ENCODE data around the gene NINL. TPM values are rescaled to one million over a fixed set of nuclear protein-coding genes. Genes with fewer than 3 reads are reported as not detected.
"Not testable (repeated sequence)": the region's sequence is repeated elsewhere in the genome, so short reads cannot be mapped to it uniquely, and the experiment has no call there.

Gene NINL
- total RNA-seq, 1 experiment from 2014 or later: 20.8 TPM

- in situ Hi-C loops (cut with HindIII; ENCODE audit: low sequenced_read_pairs): no loop called here
- DNase-seq (ENCODE audit: low spot score): no peak
Observed at GRCh38 chr20:25601659-25602058, 16.3 kb upstream of the NINL start.

- DNase-seq (ENCODE audit: low spot score): no peak
- in situ Hi-C loops (cut with HindIII; ENCODE audit: low sequenced_read_pairs): no loop called here
Observed at GRCh38 chr20:25600632-25601031, 15.3 kb upstream of the NINL start.

GRCh38 chr20:25592135-25592852 lies 7.0 kb upstream of the NINL start:
- DNase-seq (ENCODE audit: low spot score): no peak
- in situ Hi-C loops (cut with HindIII; ENCODE audit: low sequenced_read_pairs): no loop called here

- DNase-seq (ENCODE audit: low spot score); in situ Hi-C loops (cut with HindIII; ENCODE audit: low sequenced_read_pairs): not testable (repeated sequence)
Observed at GRCh38 chr20:25590778-25591177, 5.4 kb upstream of the NINL start.

- in situ Hi-C loops (cut with HindIII; ENCODE audit: low sequenced_read_pairs): no loop called here
- no peak for DNase-seq (ENCODE audit: low spot score)
Observed at GRCh38 chr20:25588491-25588890, 3.2 kb upstream of the NINL start.

- in situ Hi-C loops (cut with HindIII; ENCODE audit: low sequenced_read_pairs): no loop called here
- DNase-seq (ENCODE audit: low spot score): no peak
Observed at GRCh38 chr20:25587536-25587935, 2.2 kb upstream of the NINL start.

- in situ Hi-C loops (cut with HindIII; ENCODE audit: low sequenced_read_pairs): no loop called here
- DNase-seq (ENCODE audit: low spot score): no peak
Observed at GRCh38 chr20:25586877-25587276, 1.5 kb upstream of the NINL start.

GRCh38 chr20:25583607-25584006 lies 1.7 kb downstream of the NINL start:
- DNase-seq (ENCODE audit: low spot score); in situ Hi-C loops (cut with HindIII; ENCODE audit: low sequenced_read_pairs): not testable (repeated sequence)

- no peak for DNase-seq (ENCODE audit: low spot score)
- in situ Hi-C loops (cut with HindIII; ENCODE audit: low sequenced_read_pairs): no loop called here
Observed at GRCh38 chr20:25580711-25581110, 4.6 kb downstream of the NINL start.

GRCh38 chr20:25579081-25579770 lies 6.1 kb downstream of the NINL start:
- in situ Hi-C loops (cut with HindIII; ENCODE audit: low sequenced_read_pairs): no loop called here
- no peak for DNase-seq (ENCODE audit: low spot score)

GRCh38 chr20:25576783-25577530 lies 8.4 kb downstream of the NINL start:
- in situ Hi-C loops (cut with HindIII; ENCODE audit: low sequenced_read_pairs): no loop called here
- DNase-seq (ENCODE audit: low spot score): peak; percentile 9

- in situ Hi-C loops (cut with HindIII; ENCODE audit: low sequenced_read_pairs): no loop called here
- peak; percentile 8 for DNase-seq (ENCODE audit: low spot score)
Observed at GRCh38 chr20:25574411-25574810, 10.9 kb downstream of the NINL start.

- in situ Hi-C loops (cut with HindIII; ENCODE audit: low sequenced_read_pairs): no loop called here
- no peak for DNase-seq (ENCODE audit: low spot score)
Observed at GRCh38 chr20:25573288-25574251, 11.8 kb downstream of the NINL start.

- in situ Hi-C loops (cut with HindIII; ENCODE audit: low sequenced_read_pairs): no loop called here
- DNase-seq (ENCODE audit: low spot score): no peak
Observed at GRCh38 chr20:25571817-25572216, 13.5 kb downstream of the NINL start.

- in situ Hi-C loops (cut with HindIII; ENCODE audit: low sequenced_read_pairs): no loop called here
- no peak for DNase-seq (ENCODE audit: low spot score)
Observed at GRCh38 chr20:25571240-25571639, 14.1 kb downstream of the NINL start.

GRCh38 chr20:25570148-25570530 lies 15.2 kb downstream of the NINL start:
- in situ Hi-C loops (cut with HindIII; ENCODE audit: low sequenced_read_pairs): no loop called here
- DNase-seq (ENCODE audit: low spot score): no peak

- no peak for DNase-seq (ENCODE audit: low spot score)
- in situ Hi-C loops (cut with HindIII; ENCODE audit: low sequenced_read_pairs): no loop called here
Observed at GRCh38 chr20:25567286-25567685, 18.0 kb downstream of the NINL start.

- no peak for DNase-seq (ENCODE audit: low spot score)
- in situ Hi-C loops (cut with HindIII; ENCODE audit: low sequenced_read_pairs): no loop called here
Observed at GRCh38 chr20:25566821-25567220, 18.5 kb downstream of the NINL start.

GRCh38 chr20:25565578-25566157 lies 19.7 kb downstream of the NINL start:
- in situ Hi-C loops (cut with HindIII; ENCODE audit: low sequenced_read_pairs): no loop called here

More at GRCh38 chr20:25565578-25566157, 19.7 kb downstream of the NINL start:
- no peak for DNase-seq (ENCODE audit: low spot score)

All from G401 (cell line).